IMR-90 (cell line): ENCODE results near the gene ZSCAN32. TPM values are rescaled to one million over a fixed set of nuclear protein-coding genes. Genes with fewer than 3 reads are reported as not detected.

Experiments
- ATAC-seq: fragments of 200-7000 bp; cut with Tn5 transposase; 2 replicates; pipeline ENCODE4 v1.9.1; 2020; ENCODE audit warnings: low read depth, mild to moderate bottlenecking, moderate library complexity
- BruUV-seq: library from RNA; stranded (reverse); fragments of 400-500 nt; replicated peaks from 2 replicates; lab custom pipeline; 2021; lab: Mats Ljungman, UMichigan
- CTCF ChIA-PET: fragments of 300-600 bp; formaldehyde crosslinking; extraction: SDS; loops from one replicate; lab custom pipeline; 2021; ENCODE audit warnings: antibody characterized with exemption; lab: Yijun Ruan, JAX
- POLR2A ChIA-PET: fragments of 300-600 bp; sonication (Branson Sonifier 250); formaldehyde crosslinking; loops from one replicate; lab custom pipeline; 2022; ENCODE audit warnings: antibody characterized with exemption; ENCODE audit not compliant: unreplicated experiment; lab: Charles Lee
- DNase-seq: peaks from one replicate; pipeline ENCODE4 v3.0.0; 2013
- H2AFZ ChIP-seq: replicated peaks from 2 replicates; pipeline ENCODE3; 2013; ENCODE audit warnings: low read length, mild to moderate bottlenecking; ENCODE audit not compliant: poor library complexity
- H2AK5ac ChIP-seq: 2 replicates; pipeline ENCODE4 v1.6.1; 2013; ENCODE audit warnings: low read depth, low read length, inconsistent platforms
- H2AK9ac ChIP-seq: replicated peaks from 2 replicates; pipeline ENCODE3; 2013; ENCODE audit warnings: mild to moderate bottlenecking, low read depth, low read length, moderate library complexity; ENCODE audit not compliant: poor library complexity
- H2BK120ac ChIP-seq: 2 replicates; pipeline ENCODE4 v1.6.1; 2013; ENCODE audit warnings: low read depth, low read length, inconsistent platforms
- H2BK15ac ChIP-seq: 3 replicates; pipeline ENCODE4 v1.6.1; 2013; ENCODE audit warnings: low read depth, low read length, inconsistent platforms
- H2BK20ac ChIP-seq: 2 replicates; pipeline ENCODE4 v1.6.1; 2013; ENCODE audit warnings: low read depth, mild to moderate bottlenecking, inconsistent platforms, low read length, moderate library complexity
- H2BK5ac ChIP-seq: 2 replicates; pipeline ENCODE4 v1.6.1; 2013; ENCODE audit warnings: mild to moderate bottlenecking, low read depth, low read length, inconsistent platforms; ENCODE audit not compliant: poor library complexity, severe bottlenecking
- H3K14ac ChIP-seq: replicated peaks from 2 replicates; pipeline ENCODE4 v1.6.1; 2013; ENCODE audit warnings: low read depth, low read length, inconsistent platforms
- H3K18ac ChIP-seq: 2 replicates; pipeline ENCODE4 v1.6.1; 2013; ENCODE audit warnings: low read depth, low read length, control low read depth
- H3K23ac ChIP-seq: 2 replicates; pipeline ENCODE4 v1.6.1; 2013; ENCODE audit warnings: low read depth, low read length, inconsistent platforms
- H3K27ac ChIP-seq: 2 replicates; pipeline ENCODE4 v1.5.1; 2013; ENCODE audit warnings: mild to moderate bottlenecking, control low read depth, low read length; ENCODE audit not compliant: insufficient read depth
- H3K27me3 ChIP-seq: 2 replicates; pipeline ENCODE4 v1.6.1; 2013; ENCODE audit warnings: low read length; ENCODE audit not compliant: control insufficient read depth, insufficient read depth
- H3K36me3 ChIP-seq: 2 replicates; pipeline ENCODE4 v1.6.1; 2013; ENCODE audit warnings: low read length, mixed read lengths; ENCODE audit not compliant: control insufficient read depth, insufficient read depth
- H3K4ac ChIP-seq: 2 replicates; pipeline ENCODE4 v1.6.1; 2013; ENCODE audit warnings: low read depth, low read length, inconsistent platforms
- H3K4me1 ChIP-seq: 2 replicates; pipeline ENCODE4 v1.6.1; 2013; ENCODE audit warnings: low read length, mixed read lengths; ENCODE audit not compliant: control insufficient read depth, insufficient read depth
- H3K4me2 ChIP-seq: 2 replicates; pipeline ENCODE4 v1.6.1; 2013; ENCODE audit warnings: low read depth, mild to moderate bottlenecking, control low read depth, low read length, moderate library complexity
- H3K4me3 ChIP-seq: 2 replicates; pipeline ENCODE4 v1.5.1; 2013; ENCODE audit warnings: low read depth, mild to moderate bottlenecking, control low read depth, low read length, moderate library complexity; ENCODE audit not compliant: insufficient read depth
- H3K56ac ChIP-seq: 2 replicates; pipeline ENCODE4 v1.6.1; 2013; ENCODE audit warnings: low read length, inconsistent platforms; ENCODE audit not compliant: insufficient read depth; ENCODE audit errors: extremely low read depth
- H3K79me1 ChIP-seq, 2 experiments: 2 replicates each; pipeline ENCODE4 v1.6.1; 2013; ENCODE audit warnings: low read length in 2 of 2, inconsistent platforms in 1 of 2, low read depth in 1 of 2
- H3K9ac ChIP-seq: 2 replicates; pipeline ENCODE4 v1.6.1; 2013; ENCODE audit warnings: low read depth, low read length, control low read depth
- H3K9me1 ChIP-seq: 2 replicates; pipeline ENCODE4 v1.6.1; 2013; ENCODE audit warnings: low read length, inconsistent platforms; ENCODE audit not compliant: insufficient read depth
- H3K9me3 ChIP-seq: 2 replicates; pipeline ENCODE4 v1.6.1; 2013; ENCODE audit warnings: low read length; ENCODE audit not compliant: control insufficient read depth, insufficient read depth
- H4K20me1 ChIP-seq: 2 replicates; pipeline ENCODE4 v1.6.1; 2013; ENCODE audit warnings: low read length, inconsistent platforms; ENCODE audit not compliant: insufficient read depth
- H4K5ac ChIP-seq: 2 replicates; pipeline ENCODE4 v1.6.1; 2013; ENCODE audit warnings: mild to moderate bottlenecking, low read depth, low read length, control low read depth
- H4K8ac ChIP-seq, 2 experiments: 2 replicates each; pipeline ENCODE4 v1.6.1; 2013; ENCODE audit warnings: low read depth in 2 of 2, low read length in 2 of 2, control low read depth in 1 of 2, inconsistent platforms in 1 of 2
- H4K91ac ChIP-seq: 2 replicates; pipeline ENCODE4 v1.6.1; 2013; ENCODE audit warnings: low read depth, low read length, inconsistent platforms; ENCODE audit not compliant: insufficient read depth
- MAZ ChIP-seq: IDR thresholded peaks from 2 replicates; pipeline ENCODE4 v1.6.1; 2012; ENCODE audit warnings: low read depth, mild to moderate bottlenecking, low read length, improper control_type of control experiment, moderate library complexity, borderline replicate concordance
- POLR2A ChIP-seq: IDR thresholded peaks from 2 replicates; pipeline ENCODE4 v1.6.1; 2012; ENCODE audit warnings: mild to moderate bottlenecking, low read depth, low read length
- SMC3 ChIP-seq: fragments of 150-350 bp; IDR thresholded peaks from 2 replicates; pipeline ENCODE4 v1.6.1; 2016; ENCODE audit warnings: low read depth, mild to moderate bottlenecking, antibody characterized with exemption, low read length, moderate library complexity
- WGBS, 2 experiments: methylation state at CpG; one replicate each; pipeline versions ENCODE4 v1.1.5 to v1.1.7; 2013; ENCODE audit warnings: missing lambda C conversion rate in 2 of 2; ENCODE audit not compliant: insufficient read length in 1 of 2; ENCODE audit errors: extremely low coverage in 2 of 2; 5-methylcytosine and 5-hydroxymethylcytosine counted together
- dilution Hi-C: fragments of 300-500 bp; cut with HindIII; formaldehyde crosslinking; loops from one replicate; pipeline ENCODE4 v1.14.3; 2018; ENCODE audit warnings: low sequenced_read_pairs; ENCODE audit not compliant: unreplicated experiment
- in situ Hi-C: fragments of 300-500 bp; cut with MboI; formaldehyde crosslinking; loops from 3 replicates; pipeline ENCODE4 v1.14.3; 2019; ENCODE audit warnings: low sequenced_read_pairs, inconsistent platforms, mixed read lengths
- intact Hi-C: fragments of 100-400 bp; cut with micrococcal nuclease; formaldehyde crosslinking; loops from 2 replicates; pipeline ENCODE4 v1.10.0; 2022
- polyA plus RNA-seq, 3 experiments: library from polyadenylated mRNA; depleted of rRNA; stranded (reverse); fragments of >200 nt; gene quantifications; 2 replicates each; pipeline ENCODE4 v1.2.3, GENCODE V29; 2012; ENCODE audit warnings: low replicate concordance in 1 of 3
- total RNA-seq: library from RNA; depleted of rRNA; stranded (reverse); fragments of >200 nt; gene quantifications from 2 replicates; pipeline ENCODE4 v1.2.3, GENCODE V29; 2012

ZSCAN32 gene
- total and polyA plus RNA-seq, 2 of the 4 experiments (the other 2 are of a cell fraction): 13.0 to 16.5 TPM

GRCh38 chr16:3400779-3401688, at the start of gene ZSCAN32, which contains the start of gene ZNF174 (continued):
- peak; percentile 69; the same call in 1 of the 2 replicates for TF ChIP-seq MAZ

- Histone ChIP-seq H4K5ac (peak overlapping the region; percentile 13), H3K18ac (no peak overlapping the region), H3K9me3 (no peaks in the 10 kb centered on the region), H3K4ac (peak overlapping the region; percentile 44), H4K20me1 (no peaks in the 10 kb centered on the region), H3K4me3 (peak overlapping the region; percentile 64), H3K14ac (peak overlapping the region; percentile 35), H3K27me3 (no peaks in the 10 kb centered on the region), H3K36me3 (peaks cover 8% of the 10 kb centered on the region), H3K27ac (peak overlapping the region; percentile 58), H4K8ac (peak overlapping the region; percentile 90 to 95), H2AK9ac (peak overlapping the region; percentile 43), H2AK5ac (peak overlapping the region; percentile 78), H3K79me1 (peaks cover 4 to 22% of the 10 kb centered on the region in 2 experiments; a peak in 3 of 4 replicates), H2BK15ac (no peak overlapping the region), H2BK120ac (no peak overlapping the region), H3K9me1 (no peaks in the 10 kb centered on the region), H2AFZ (peak overlapping the region; percentile 85), H3K4me1 (no peaks in the 10 kb centered on the region; the same call in 1 of the 2 replicates), H2BK20ac (no peak overlapping the region), H3K56ac (peak overlapping the region; percentile 72; the same call in 1 of the 2 replicates), H4K91ac (peak overlapping the region; percentile 43; the same call in 1 of the 2 replicates), H2BK5ac (peak overlapping the region; percentile 14), H3K23ac (no peak overlapping the region), H3K9ac (peak overlapping the region; percentile 79), H3K4me2 (peak overlapping the region; percentile 68)
- intact Hi-C loops (no loop called here), dilution Hi-C loops (no loop called here), in situ Hi-C loops (no loop called here)
- POLR2A ChIA-PET: interaction anchor here (0.6 to 1.3 kb wide), 3 partner anchors 30 to 43 kb away, joined by 3 to 4 read pairs (median 3); partner anchors contain the start of genes ZNF174 and ZSCAN32
- WGBS, 2 experiments: no CpG with 5 or more reads among the region's 10 CpGs
- DNase-seq (peak; percentile 80), ATAC-seq (peak; percentile 82)
- TSS peak; percentile 49 for BruUV-seq
- CTCF ChIA-PET: interaction anchor here (1.0 to 1.1 kb wide), 2 partner anchors 10 to 13 kb away, joined by 3 read pairs; no protein-coding TSS in a partner anchor
- TF ChIP-seq SMC3 (no peak), POLR2A (peak; percentile 48; the same call in 1 of the 2 replicates)
Measured at GRCh38 chr16:3444032-3444388, 43.2 kb upstream of the ZSCAN32 start.
